Endometrial microvascular endothelial cells (primary cell): ENCODE data around the gene RNF225. TPM values are rescaled to one million over a fixed set of nuclear protein-coding genes. Genes with fewer than 3 reads are reported as not detected.

Source experiments
- in situ Hi-C: cut with HindIII; loops from 2 replicates; pipeline ENCODE4 v1.10.0; 2017; ENCODE audit warnings: low sequenced_read_pairs, low pct_unique_long_range_greater_than_20kb; ENCODE audit errors: inconsistent ontology term
- total RNA-seq: library from RNA; depleted of rRNA; stranded (reverse); fragments of >200 nt; gene quantifications from one replicate; pipeline ENCODE4 v1.2.3, GENCODE V29; 2015; ENCODE audit errors: inconsistent ontology term

The RNF225 gene
- total RNA-seq, 1 donor from 2014 or later, result not detected

DNA sequence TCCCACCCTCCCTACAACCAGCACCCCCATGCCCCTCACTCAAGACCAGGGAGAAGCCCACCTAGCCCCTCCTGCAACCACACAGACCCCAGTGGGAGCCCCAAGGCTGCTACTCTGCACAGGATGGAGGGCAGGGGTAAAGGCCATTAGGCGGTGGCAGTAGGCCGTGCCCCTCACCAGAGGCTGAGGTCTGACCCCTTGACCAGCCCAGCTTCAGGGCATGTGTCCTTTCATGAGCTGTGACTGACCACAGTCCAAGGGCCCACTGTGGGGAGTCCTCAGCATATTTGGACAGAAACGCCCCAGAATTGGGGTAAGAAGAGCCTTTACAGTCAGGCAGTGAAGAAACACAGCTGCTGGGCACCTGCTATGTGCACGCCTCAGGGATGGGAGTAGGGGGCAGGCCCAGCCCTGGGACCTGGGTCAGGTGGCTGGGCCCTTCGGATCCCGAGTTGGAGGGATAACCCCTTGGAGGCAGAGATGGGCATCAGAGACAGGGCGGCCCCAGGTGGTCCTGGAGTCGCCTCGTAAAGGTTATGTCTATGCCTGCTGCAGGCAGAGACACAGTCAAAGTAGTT, 10.1 kb upstream of the RNF225 start:
- in situ Hi-C loops, result no loop called here

DNA sequence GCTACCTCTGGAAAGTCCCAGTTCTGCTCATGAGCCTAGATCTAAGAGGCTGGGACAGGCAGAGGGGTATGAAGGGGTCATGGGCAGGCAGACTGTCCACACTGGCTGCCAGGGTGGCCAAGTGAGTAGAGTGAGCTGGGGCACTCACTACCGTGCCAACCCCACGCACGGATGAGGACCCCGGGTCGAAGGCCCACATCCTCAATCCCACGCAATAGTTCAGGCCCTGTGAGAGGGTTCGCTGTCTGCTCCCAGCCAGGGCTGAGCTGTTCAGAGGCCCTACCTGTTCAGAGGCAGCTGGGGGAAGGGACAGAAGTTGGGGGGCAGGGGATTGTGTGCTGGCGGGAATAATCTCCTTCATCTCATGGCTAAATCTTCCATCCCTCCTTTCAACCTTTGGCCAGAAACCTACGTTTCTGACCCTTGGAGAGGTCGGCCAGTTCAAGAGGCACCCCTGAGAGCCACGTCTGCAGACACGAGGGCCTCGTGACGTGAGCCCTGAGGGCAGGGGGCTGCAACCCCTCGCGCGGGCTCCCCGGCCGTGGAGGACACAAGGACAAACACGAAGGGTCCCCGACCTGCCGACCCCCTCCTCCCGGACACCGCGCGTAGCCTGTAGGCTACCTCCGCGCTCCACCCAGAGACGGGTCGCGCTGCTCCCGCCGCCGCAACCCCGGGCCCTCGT, 9.4 kb upstream of the RNF225 start:
- in situ Hi-C loops, result no loop called here

DNA sequence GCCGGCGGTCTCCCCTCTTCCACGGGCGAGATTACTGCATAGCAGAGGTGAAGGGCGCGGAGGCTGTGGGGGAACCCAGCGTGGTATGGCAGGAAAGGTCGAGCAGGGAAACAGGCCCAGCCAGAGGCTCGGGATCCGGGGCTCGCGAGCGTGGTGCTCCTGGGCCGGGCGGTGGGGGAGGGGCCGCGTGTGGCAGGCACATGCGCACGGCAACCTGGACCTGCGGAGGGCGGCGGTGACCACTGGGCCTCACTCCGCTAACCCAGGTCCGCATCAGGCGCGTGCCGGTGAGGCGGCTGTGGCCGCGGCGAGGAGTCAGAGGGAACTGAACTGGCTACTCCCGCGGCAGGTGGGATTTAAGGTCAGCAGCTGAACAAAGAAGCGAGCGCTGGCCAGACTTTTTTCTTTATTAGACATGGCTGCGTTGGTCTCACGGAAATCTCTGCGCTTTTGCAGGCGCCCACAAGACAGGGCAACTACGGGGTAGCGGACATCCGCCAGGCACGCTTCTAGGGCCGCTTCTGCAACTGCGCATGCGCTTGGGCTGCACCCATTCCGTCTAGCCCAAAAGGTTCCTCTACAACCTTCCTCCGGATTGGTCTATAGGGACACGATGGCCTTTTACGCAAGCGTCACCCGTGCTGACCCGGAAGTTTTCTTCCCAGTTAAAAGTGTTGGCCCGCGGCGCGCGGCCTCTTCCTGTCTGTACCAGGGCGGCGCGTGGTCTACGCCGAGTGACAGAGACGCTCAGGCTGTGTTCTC, 8.7 kb upstream of the RNF225 start, which contains the start of gene RPS5:
RPS5 (plus strand) TSS at position 694 of the 762 bp plus-strand sequence. CDS start 869 bp downstream, outside the sequence.
- in situ Hi-C loops, result no loop called here

DNA sequence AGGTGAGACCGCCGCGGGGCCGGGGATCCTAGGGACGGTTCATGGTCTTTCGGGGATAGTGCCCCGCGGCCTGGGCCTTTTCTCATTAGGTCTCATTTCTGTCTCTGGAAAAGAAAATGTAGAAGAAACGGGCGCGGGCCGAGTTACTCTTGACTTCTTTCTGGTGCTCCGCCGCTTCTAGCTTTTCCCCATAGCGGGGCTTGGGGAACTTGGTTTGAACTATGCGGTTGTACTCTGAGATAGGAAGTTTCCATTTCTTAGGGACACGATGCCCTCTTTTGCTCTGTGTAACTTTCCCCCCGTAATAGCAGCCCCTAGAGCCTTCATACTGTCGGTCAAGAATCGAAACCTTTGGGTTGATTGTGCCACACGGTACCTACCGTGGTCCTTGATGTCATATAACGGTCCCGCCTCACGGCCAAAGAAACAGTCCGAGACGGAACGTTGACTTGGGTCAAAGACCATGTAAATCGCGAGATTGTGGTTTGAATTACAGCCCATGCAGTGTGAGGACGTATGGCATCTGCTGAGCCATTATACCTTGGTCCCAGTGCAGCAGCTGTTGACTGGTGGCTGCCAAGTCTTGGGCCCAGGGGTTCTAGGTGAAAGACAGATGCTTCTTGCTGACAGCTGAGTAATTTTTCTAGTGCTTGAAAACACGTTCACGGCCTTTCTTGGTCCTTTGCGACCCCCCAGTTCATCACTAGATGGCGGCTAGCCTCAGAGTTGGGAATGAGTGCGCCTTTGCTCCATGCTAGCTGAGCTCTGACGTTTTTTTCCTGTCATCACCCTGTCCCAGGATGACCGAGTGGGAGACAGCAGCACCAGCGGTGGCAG, 7.9 kb upstream of the RNF225 start:
- in situ Hi-C loops, result no loop called here

DNA sequence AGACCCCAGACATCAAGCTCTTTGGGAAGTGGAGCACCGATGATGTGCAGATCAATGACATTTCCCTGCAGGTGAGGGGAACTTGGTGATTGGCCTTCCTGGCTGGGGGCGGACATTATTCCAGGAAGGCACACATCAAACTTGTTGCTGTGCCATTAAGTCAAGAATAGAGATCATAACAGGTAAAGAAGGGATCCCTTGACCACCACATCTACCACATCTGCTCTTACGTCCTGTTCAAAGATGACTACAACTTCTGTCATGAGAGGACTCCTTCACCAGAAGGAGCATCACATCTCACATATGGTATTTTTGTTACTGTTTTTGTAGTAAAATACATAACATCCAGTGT, 7.3 kb upstream of the RNF225 start:
- in situ Hi-C loops, result no loop called here

DNA sequence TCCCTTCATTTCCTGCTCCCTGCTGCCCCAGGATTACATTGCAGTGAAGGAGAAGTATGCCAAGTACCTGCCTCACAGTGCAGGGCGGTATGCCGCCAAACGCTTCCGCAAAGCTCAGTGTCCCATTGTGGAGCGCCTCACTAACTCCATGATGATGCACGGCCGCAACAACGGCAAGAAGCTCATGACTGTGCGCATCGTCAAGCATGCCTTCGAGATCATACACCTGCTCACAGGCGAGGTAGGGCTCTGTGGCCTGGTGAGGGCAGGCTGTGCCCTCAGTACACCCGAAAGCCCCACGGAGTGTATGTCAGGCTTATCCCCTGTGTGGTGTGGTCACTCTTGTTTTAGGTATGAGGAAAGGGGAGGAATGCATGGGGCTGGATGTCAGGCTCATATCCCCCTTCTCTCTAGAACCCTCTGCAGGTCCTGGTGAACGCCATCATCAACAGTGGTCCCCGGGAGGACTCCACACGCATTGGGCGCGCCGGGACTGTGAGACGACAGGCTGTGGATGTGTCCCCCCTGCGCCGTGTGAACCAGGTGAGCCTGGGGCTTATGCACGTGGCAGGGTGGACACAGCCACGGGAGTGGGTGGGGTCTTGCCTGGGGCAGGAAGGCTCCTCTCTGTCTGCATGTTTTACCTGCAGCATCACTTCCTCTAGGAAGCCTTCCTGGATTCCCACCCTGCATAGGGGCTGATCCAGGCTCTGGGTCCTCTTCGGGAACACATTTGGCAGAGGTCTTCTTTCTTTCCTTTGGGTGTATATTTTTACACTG, 2.3 kb upstream of the RNF225 start:
- in situ Hi-C loops, result no loop called here

DNA sequence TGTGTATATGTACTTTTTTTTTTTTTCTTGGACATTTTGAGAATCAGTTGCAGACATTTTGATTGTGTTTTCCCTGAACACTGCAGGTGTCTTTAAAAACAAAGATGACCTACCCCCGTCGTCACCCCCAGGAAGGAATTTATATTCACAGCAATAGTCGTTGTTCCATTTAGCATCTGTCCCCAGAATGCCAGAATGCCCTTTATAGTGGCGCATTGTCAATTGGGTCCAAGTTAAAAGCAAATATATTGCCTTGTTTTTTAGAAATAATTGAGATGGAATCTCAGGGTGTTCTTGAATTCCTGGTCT, 1.8 kb upstream of the RNF225 start:
- in situ Hi-C loops, result no loop called here

DNA sequence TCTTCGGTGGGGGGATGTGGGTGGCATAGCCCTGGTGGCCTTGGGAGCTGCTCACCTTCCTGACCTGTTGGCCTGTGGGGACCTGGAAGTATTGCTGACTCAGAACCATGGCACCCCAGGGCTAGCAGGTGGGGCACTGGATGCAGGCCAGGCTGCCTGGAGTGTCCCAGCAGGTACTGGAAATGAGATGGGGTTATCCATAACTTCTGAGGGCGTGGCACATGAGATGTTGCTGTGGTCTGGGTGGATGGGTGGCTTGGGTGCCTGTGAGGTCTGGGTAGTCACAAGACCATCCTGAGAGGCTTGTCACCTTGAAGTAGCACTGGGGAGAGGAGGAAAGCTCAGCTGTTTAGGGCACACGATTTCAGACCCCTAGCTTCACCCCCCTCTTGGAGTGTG, 636 bp upstream of the RNF225 start:
- in situ Hi-C loops, result no loop called here

DNA sequence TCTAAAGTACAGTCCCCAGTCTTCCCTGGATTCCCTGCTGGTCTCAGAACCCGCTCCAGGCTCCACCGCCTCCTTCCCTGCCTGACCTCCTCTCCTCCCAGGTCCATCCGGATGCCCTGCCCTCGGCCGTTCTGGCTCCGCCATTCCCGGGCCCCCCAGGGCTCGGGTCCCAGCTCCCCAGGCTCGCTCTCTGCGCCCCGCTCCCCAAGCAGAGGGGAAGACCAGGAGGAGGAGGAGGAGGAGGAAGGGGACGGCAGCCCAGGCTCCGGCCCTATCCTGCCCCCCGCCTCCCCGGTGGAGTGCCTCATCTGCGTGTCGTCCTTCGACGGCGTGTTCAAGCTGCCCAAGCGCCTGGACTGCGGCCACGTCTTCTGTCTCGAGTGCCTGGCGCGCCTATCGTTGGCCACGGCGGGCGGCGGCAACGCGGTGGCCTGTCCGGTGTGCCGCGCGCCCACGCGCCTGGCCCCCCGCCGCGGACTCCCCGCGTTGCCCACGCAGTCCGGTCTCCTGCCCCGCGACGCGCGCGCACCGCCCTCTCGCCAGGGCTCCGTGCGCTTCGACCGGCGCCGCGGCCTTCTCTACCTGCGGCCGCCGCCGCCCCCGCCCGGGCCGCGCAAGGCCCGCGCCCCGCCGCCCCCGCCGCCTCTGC, 647 bp downstream of the RNF225 start:
- in situ Hi-C loops, result no loop called here

DNA sequence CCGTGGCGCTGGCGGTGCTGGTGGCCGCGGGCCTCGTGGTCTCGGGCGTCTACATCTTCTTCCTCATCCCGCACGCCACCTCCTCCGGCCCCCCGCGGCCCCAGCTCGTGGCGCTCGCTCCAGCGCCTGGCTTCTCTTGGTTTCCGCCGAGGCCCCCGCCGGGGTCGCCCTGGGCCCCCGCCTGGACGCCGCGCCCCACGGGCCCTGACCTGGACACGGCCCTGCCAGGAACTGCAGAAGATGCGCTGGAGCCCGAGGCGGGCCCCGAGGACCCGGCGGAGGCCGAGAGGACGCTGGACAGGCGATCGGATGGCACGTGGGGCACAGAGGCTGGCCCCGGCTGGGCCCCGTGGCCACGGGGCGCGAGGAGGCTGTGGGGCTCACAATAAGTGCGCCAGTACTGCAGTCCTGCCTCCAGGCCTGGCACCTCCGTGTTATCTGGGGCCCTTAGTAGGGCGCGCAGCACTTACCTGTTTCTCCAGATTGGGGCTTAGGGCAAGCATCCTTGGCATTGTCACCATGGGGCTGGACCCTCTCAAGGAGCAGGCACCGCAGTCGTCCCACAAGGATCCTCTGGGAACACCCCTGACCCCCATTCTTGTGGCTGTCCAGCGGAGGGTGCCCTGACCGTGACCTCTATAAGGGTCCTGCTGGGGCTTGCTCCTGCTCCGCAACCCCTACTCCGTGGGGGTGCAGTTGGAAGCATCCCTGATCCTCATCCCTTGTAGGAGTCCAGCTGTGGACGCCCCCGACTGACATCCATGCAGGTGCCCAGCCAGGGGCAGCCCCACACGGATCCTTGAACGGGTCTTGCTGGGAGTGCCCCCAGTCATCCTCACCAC, 1.5 kb downstream of the RNF225 start:
- in situ Hi-C loops, result no loop called here

DNA sequence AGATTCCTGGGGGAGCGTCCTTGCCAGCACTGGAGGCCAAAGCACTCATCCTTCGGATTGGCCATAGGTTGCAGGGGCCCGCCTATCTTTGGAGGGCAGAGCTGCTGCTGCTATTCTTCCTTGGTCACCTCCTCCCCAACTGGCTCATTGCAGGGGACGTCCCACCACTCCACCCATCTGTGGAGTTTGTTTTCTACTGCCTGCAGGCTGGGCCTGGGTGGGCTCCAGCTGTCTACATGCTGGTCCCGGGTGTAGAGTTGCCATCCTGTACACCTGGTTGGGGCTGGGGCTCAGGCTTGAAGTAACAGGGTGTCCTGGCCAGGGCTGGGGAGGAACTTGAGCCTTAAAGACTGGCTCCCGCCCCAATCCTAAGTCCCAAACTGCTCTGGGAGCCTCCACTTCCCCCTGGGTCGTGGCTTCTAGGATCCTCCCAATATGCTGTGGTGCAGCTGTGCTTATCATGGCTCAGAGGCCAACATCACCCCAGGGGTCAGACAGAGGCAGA, 2.1 kb downstream of the RNF225 start:
- in situ Hi-C loops, result no loop called here

DNA sequence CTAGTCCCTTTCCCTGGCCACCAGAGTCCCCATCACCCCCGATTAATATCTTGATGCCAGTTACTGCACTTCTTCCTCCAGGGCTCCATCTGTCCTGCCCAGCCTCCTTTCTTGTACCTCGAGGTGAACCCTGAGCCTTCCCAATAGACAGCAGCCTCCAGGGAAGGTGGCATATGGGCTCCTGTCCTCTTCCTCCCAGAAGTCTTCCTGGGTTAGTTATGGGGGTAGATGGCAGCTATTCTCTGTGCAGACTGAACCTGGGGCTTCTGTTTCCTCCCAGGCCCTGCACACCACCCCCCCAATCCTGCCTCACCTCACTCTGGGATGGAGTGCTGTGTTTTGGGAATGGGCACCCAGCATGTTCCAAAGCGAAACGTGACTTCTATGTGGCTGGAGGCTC, 2.6 kb downstream of the RNF225 start:
- in situ Hi-C loops, result no loop called here

DNA sequence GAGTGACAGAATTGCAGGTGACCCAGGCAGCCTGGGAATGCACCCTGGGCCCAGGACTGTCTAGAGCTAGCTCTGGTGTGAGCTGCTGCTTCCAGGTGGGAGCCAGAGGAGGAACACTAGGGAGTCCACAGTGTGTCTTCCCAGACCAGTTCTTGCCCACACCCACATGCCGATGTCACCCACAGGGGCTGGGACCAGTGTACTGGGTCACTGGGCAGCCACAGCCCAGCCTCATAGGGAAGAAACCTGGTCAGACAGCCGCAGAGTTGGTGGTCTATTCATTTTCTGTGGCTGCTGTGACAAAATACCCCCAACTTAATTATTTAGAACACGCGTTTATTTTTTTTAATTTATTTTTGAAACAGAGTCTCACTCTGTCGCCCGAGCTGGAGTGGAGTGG, 3.1 kb downstream of the RNF225 start:
- in situ Hi-C loops, result no loop called here

DNA sequence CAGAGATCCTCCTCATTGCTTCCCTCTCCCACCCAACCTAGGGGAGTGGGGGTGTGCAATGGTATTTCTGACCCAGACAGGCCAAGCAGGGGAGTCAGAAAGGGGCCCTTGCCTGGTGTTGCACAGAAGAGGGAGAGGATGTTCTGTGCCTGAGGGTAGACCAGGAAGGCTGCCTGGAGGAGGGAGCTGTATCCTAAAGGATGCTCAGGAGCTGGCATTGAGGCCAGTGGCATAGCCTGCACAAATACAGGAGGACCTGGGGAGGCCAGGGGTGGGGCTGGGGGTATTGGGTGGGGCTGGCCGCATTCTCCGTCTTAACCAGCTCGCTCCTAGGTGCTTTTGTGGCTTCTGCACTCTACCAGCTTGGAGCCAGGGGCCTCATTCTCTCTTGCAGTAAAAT, 4.4 kb downstream of the RNF225 start:
- in situ Hi-C loops, result no loop called here

DNA sequence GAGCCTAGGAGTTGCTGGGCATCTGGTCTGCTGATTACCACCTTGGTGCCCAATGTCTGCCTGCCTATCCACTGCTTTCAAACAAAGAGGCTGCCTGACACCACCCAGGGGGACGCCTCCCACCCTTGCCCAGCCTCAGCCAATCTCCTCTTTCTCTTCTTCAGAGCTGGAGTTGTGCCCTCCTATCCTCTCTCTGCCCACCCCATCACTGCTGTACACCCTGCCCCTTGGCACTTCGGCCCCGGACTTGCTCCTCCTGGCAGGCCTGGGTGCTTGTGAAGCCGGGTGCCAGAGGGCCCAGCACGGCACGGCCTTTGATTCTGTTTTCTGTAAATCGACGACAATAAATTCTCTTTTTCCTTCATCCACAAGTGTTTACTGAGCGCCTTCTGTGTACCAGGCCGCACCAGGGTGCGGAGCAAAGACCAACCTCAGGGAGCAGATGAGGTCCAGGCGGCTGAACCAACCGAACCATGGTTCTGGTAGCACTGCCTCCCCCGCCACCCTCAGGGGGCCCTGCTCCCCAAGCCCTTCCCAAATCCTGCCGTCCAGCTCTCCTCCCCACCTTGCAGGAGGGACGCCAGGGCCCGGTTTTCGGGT, 5.0 kb downstream of the RNF225 start:
- in situ Hi-C loops, result no loop called here

DNA sequence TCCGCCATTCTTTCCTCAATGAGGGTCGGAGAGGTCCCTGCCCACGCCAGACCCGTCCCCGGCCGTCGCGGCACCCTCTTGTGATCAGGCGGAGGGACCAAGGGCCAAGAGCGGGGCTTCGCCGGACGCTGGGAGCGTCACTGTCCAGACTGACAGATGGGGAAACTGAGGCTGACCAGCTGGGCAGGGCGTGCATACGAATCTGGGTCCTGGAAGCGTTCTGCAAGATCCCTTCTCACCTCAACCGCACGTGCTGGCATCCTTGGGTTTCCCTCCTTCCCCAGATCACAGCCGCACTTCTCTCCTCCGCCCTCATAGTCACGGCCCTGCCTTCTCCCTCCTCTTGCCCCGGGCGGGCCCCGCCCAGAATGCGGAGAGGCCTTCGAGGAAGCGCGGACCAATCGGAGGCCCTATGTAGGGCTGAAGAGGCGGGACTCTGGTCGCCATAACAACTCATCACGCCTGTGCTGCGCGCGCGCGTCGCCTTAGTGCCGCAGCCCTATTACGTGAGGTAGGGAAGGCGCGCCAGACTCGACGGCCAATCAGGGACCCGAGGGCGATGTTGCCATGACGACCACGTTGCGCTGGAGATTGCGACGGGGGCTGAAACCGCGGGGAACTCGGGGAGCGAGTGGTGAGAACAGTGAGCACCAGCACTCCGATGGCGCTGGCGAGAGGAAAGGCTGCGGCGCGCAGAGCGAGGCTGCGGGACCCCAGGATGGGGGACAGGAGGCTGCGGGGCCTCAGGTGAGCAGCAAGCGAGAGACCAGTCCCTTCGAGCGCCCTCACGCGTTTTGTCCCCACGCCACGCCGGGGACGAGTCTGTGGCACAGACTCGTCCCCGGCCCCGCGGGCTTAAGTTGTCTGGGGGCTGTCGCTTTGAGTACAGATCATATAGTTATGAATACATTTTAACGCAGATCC, 5.7 kb downstream of the RNF225 start:
- in situ Hi-C loops, result no loop called here
